ENCODE measurements around the gene GUK1. TPM values are rescaled to one million over a fixed set of nuclear protein-coding genes. Genes with fewer than 3 reads are reported as not detected.

The GUK1 gene
- total and polyA plus RNA-seq, 11 donors, result 142 to 358 (median 176) TPM

DNA sequence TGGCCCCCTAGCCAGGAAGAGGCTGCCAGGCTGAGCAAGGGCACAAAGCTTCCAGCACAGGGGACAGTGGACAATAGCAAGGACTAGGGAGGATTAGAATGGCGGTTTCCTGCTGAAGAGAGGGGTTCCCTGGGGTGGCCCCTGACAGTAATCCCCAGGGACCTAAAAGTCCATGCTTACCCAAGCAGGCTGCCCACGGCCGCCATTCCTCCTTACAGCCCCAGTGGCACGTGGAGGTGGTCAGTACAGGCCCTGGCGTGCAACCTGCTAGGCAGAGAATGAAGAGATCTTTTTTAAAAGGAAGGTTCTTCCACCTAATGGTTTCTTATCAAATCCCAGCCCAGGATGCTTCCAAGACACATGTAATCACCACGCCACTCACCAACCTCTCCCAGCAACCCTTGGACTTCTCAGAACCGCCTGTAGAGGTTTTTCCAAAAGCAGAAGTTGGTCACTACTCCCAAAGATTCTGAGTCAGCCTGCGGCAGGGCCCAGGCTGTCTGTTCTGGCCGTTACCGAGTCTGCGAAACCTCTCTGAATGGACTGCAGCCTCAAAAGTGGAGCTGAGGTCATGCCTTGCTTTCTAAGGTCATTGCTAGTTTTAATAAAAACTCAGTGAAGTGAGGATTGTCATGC lies 31.9 kb upstream of the GUK1 start:
- H3K9me3 ChIP-seq, result no peaks in the 10 kb centered on the region
- H3K4me1 ChIP-seq, result peaks cover 5 to 41% (median 29%) of the 10 kb centered on the region in 12 donors
- TF ChIP-seq, protein P1, sequence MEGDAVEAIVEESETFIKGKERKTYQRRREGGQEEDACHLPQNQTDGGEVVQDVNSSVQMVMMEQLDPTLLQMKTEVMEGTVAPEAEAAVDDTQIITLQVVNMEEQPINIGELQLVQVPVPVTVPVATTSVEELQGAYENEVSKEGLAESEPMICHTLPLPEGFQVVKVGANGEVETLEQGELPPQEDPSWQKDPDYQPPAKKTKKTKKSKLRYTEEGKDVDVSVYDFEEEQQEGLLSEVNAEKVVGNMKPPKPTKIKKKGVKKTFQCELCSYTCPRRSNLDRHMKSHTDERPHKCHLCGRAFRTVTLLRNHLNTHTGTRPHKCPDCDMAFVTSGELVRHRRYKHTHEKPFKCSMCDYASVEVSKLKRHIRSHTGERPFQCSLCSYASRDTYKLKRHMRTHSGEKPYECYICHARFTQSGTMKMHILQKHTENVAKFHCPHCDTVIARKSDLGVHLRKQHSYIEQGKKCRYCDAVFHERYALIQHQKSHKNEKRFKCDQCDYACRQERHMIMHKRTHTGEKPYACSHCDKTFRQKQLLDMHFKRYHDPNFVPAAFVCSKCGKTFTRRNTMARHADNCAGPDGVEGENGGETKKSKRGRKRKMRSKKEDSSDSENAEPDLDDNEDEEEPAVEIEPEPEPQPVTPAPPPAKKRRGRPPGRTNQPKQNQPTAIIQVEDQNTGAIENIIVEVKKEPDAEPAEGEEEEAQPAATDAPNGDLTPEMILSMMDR (IDR thresholded peaks at IDR 0.05), result no peak
- TF ChIP-seq POLR2A (IDR thresholded peaks at IDR 0.05), result no peak
- intact Hi-C loops (cut with DNase I), result loop anchor here in 5 of 10 donors (2.0 to 5.0 kb wide), 3 partner anchors 25 to 59 kb away; partner anchors contain the start of genes ARF1 (in 3 of the 5), GUK1 (in 1 of the 5) and IBA57 (in 1 of the 5)
- peak overlapping the region; percentile 65 to 99 (median 92) for H3K4me3 ChIP-seq
- ATAC-seq, result no peak
- H3K27me3 ChIP-seq, result no peaks in the 10 kb centered on the region
- no peak for DNase-seq
- WGBS, 4 donors, result 81 to 82% (median 82%) methylated on average over 11 of the region's 11 CpGs
- H3K27ac ChIP-seq, result peak overlapping the region in 8 of 12 donors; percentile 82 to 95 (median 88)
- peaks cover 0 to 26% (median 21%) of the 10 kb centered on the region in 9 donors for H3K36me3 ChIP-seq

DNA sequence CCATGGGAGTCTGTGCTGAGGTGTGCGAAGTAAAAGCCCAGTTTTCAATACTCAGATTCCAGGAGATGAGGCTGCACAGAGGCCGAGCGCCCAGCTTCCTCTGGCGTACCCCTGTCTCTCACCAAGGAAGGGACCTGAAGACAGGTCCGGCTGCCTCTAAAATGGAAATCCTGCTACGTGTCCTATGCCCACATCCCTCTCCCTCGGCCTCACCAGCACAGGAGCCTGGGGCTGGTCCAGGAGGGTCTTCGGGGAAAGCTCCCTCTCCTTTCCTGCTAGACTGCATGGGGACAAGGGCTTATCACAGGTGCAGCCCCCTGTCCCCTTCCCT lies 31.4 kb upstream of the GUK1 start:
- DNase-seq (no peak), ATAC-seq (no peak)
- H3K36me3 ChIP-seq, result peaks cover 0 to 26% (median 21%) of the 10 kb centered on the region in 9 donors
- H3K27me3 ChIP-seq, result no peaks in the 10 kb centered on the region
- WGBS, 4 donors, result 3 to 6% (median 4%) methylated on average over 8 of the region's 8 CpGs
- H3K4me3 ChIP-seq, result peak overlapping the region; percentile 65 to 99 (median 92)
- H3K27ac ChIP-seq, result peak overlapping the region; percentile 53 to 95 (median 88)
- H3K9me3 ChIP-seq, result no peaks in the 10 kb centered on the region
- peaks cover 5 to 37% (median 25%) of the 10 kb centered on the region in 12 donors for H3K4me1 ChIP-seq
- TF ChIP-seq POLR2A (IDR thresholded peaks at IDR 0.05), result no peak
- TF ChIP-seq, protein P1 (IDR thresholded peaks at IDR 0.05), result no peak
- intact Hi-C loops (cut with DNase I), result loop anchor here in 5 of 10 donors (1.0 to 5.0 kb wide), 4 partner anchors 26 to 59 kb away; partner anchors contain the start of genes ARF1 (in 3 of the 5), GUK1 (in 1 of the 5) and IBA57 (in 1 of the 5)

DNA sequence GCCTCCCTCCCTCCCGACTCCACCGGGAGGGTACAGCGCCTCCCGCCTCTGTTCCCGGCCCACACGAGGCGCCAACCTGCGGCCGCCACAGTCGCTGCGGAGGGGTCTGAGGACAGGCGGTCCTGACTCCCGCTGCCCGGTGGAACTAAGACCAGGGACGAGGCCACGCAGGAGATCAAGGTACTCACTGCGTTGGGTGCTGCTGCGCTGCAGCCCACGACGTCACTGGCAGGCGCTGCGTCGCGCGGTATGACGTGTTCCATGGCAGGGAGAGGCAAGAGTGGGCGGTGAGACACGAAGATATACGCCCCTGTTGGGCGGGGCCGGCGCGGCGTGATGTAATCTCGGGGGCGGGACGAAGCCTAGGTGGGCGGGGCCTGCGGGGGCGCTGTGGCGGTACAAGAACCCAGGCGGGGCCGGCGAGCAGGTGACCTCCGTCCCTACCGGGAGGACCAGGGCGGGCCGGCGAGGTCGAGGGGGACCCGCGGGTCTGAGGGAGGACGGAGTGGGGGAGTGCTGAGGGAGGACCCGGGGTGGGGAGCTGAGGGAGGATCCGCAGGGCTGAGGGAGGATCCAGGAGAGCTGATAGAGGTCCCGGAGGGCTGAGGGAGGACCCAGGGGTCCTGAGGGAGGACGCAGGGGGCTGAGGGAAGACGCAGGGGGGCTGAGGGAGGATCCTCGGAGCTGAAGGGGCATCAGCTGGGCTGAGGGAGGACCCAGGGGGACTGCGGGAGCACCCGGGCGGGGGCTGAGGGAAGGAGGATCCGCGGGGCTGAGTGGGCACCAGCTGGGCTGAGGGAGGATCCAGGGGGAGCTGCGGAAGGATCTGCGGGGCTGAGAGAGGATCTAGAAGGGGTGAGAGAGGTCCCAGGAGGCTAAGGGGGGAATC lies 30.8 kb upstream of the GUK1 start, which contains the start of gene MRPL55:
Gene MRPL55 (minus strand): TSS at position 227 of the 889 bp plus-strand sequence. CDS start 1,039 bp downstream, outside the sequence.
- ATAC-seq, result peak; percentile 94 to 98 (median 95)
- TF ChIP-seq, protein P1 (IDR thresholded peaks at IDR 0.05), result peak in 5 of 12 donors; percentile 4 to 38 (median 22)
- TF ChIP-seq POLR2A (IDR thresholded peaks at IDR 0.05), result peak; percentile 48 to 82
- intact Hi-C loops (cut with DNase I), result loop anchor here in 5 of 10 donors (1.0 to 5.0 kb wide), 4 partner anchors 27 to 58 kb away; partner anchors contain the start of genes ARF1 (in 3 of the 5), GUK1 (in 1 of the 5) and IBA57 (in 1 of the 5)

More for the DNA sequence above, 30.8 kb upstream of the GUK1 start, which contains the start of gene MRPL55:
- no peaks in the 10 kb centered on the region for H3K27me3 ChIP-seq
- H3K27ac ChIP-seq, result peak within 1 kb of the TSS; percentile 53 to 95 (median 88)
- DNase-seq, result peak; percentile 96 to 98 (median 97)
- WGBS, 4 donors, result 1% methylated on average over 52 to 66 of the region's 66 CpGs
- H3K9me3 ChIP-seq, result no peaks in the 10 kb centered on the region
- H3K4me3 ChIP-seq, result peak within 1 kb of the TSS; percentile 65 to 99 (median 92)
- H3K36me3 ChIP-seq, result peaks cover 0 to 26% (median 21%) of the 10 kb centered on the region in 9 donors
- peaks cover 5 to 31% (median 20%) of the 10 kb centered on the region in 12 donors for H3K4me1 ChIP-seq
